H9 (cell line): ENCODE results near the gene AK9. TPM values are rescaled to one million over a fixed set of nuclear protein-coding genes. Genes with fewer than 3 reads are reported as not detected.
A peak's percentile ranks its signal among the peaks of the same experiment; 100 is the strongest.

Source experiments
- DNase-seq: peaks from one replicate; pipeline ENCODE4 v3.0.0-alpha.2; 2017
- H2AFZ ChIP-seq: one replicate; pipeline ENCODE4 v1.6.1; 2013; ENCODE audit warnings: mild to moderate bottlenecking, low read length, control low read depth, moderate library complexity
- H2AK5ac ChIP-seq: 2 replicates; pipeline ENCODE4 v1.6.1; 2013; ENCODE audit warnings: low read length, control low read depth, mixed read lengths; ENCODE audit not compliant: insufficient read length
- H2BK120ac ChIP-seq: one replicate; pipeline ENCODE4 v1.6.1; 2013; ENCODE audit warnings: low read depth, mild to moderate bottlenecking, low read length, control low read depth, inconsistent platforms; ENCODE audit not compliant: poor library complexity, severe bottlenecking
- H2BK12ac ChIP-seq: 2 replicates; pipeline ENCODE4 v1.6.1; 2013; ENCODE audit warnings: low read length, control low read depth, mixed read lengths, low read depth; ENCODE audit not compliant: insufficient read length
- H2BK15ac ChIP-seq: 2 replicates; pipeline ENCODE4 v1.6.1; 2013; ENCODE audit warnings: low read depth, low read length, control low read depth
- H2BK20ac ChIP-seq: one replicate; pipeline ENCODE4 v1.6.1; 2013; ENCODE audit warnings: low read depth, mild to moderate bottlenecking, low read length, control low read depth, inconsistent platforms; ENCODE audit not compliant: poor library complexity, severe bottlenecking
- H2BK5ac ChIP-seq: 2 replicates; pipeline ENCODE4 v1.6.1; 2013; ENCODE audit warnings: low read length, control low read depth, mixed read lengths; ENCODE audit not compliant: insufficient read length
- H3K14ac ChIP-seq: 2 replicates; pipeline ENCODE4 v1.6.1; 2013; ENCODE audit warnings: low read length, control low read depth; ENCODE audit not compliant: insufficient read depth
- H3K18ac ChIP-seq: 2 replicates; pipeline ENCODE4 v1.6.1; 2013; ENCODE audit warnings: low read depth, mild to moderate bottlenecking, mixed read lengths, low read length, control low read depth; ENCODE audit not compliant: insufficient read length
- H3K23ac ChIP-seq: 2 replicates; pipeline ENCODE4 v1.6.1; 2013; ENCODE audit warnings: low read length, control low read depth, mixed read lengths, low read depth; ENCODE audit not compliant: insufficient read length
- H3K23me2 ChIP-seq: 2 replicates; pipeline ENCODE4 v1.6.1; 2013; ENCODE audit warnings: low read depth, mild to moderate bottlenecking, mixed read lengths, low read length, control low read depth; ENCODE audit not compliant: insufficient read length, poor library complexity, severe bottlenecking
- H3K27ac ChIP-seq: 2 replicates; pipeline ENCODE4 v1.5.1; 2013; ENCODE audit warnings: low read length, control low read depth, mixed read lengths, low read depth; ENCODE audit not compliant: insufficient read length
- H3K27me3 ChIP-seq: 2 replicates; pipeline ENCODE4 v1.6.1; 2013; ENCODE audit warnings: low read length, control low read depth, inconsistent platforms; ENCODE audit not compliant: insufficient read depth
- H3K4ac ChIP-seq: 2 replicates; pipeline ENCODE4 v1.6.1; 2013; ENCODE audit warnings: low read depth, mild to moderate bottlenecking, control low read depth, inconsistent platforms, low read length, moderate library complexity
- H3K4me1 ChIP-seq: 2 replicates; pipeline ENCODE4 v1.6.1; 2013; ENCODE audit warnings: low read length, control low read depth, inconsistent platforms; ENCODE audit not compliant: insufficient read depth
- H3K4me2 ChIP-seq: 2 replicates; pipeline ENCODE4 v1.6.1; 2013; ENCODE audit warnings: low read length, control low read depth, mixed read lengths; ENCODE audit not compliant: insufficient read length, insufficient read depth
- H3K56ac ChIP-seq: 2 replicates; pipeline ENCODE4 v1.6.1; 2013; ENCODE audit warnings: low read depth, mild to moderate bottlenecking, mixed read lengths, low read length, control low read depth; ENCODE audit not compliant: insufficient read length
- H3K79me1 ChIP-seq: 2 replicates; pipeline ENCODE4 v1.6.1; 2013; ENCODE audit warnings: low read depth, mild to moderate bottlenecking, moderate library complexity, low read length, control low read depth, inconsistent platforms; ENCODE audit not compliant: insufficient read depth, poor library complexity, severe bottlenecking
- H3K79me2 ChIP-seq: 2 replicates; pipeline ENCODE4 v1.6.1; 2013; ENCODE audit warnings: low read length, control low read depth, inconsistent platforms; ENCODE audit not compliant: insufficient read depth
- H3K9ac ChIP-seq: 2 replicates; pipeline ENCODE4 v1.6.1; 2013; ENCODE audit warnings: low read length, control low read depth, mixed read lengths; ENCODE audit not compliant: insufficient read length; ENCODE audit errors: extremely low read depth
- H3K9me3 ChIP-seq: one replicate; pipeline ENCODE4 v1.6.1; 2013; ENCODE audit warnings: low read depth, low read length, inconsistent platforms; ENCODE audit not compliant: control insufficient read depth
- H3T11ph ChIP-seq: one replicate; pipeline ENCODE4 v1.6.1; 2013; ENCODE audit warnings: mild to moderate bottlenecking, low read length, control low read depth, inconsistent platforms
- H4K20me1 ChIP-seq: one replicate; pipeline ENCODE4 v1.6.1; 2013; ENCODE audit not compliant: control insufficient read depth, insufficient read length, insufficient read depth
- H4K5ac ChIP-seq: 2 replicates; pipeline ENCODE4 v1.6.1; 2013; ENCODE audit warnings: low read depth, mild to moderate bottlenecking, mixed read lengths, low read length, control low read depth; ENCODE audit not compliant: insufficient read length
- H4K8ac ChIP-seq: replicated peaks from 2 replicates; pipeline ENCODE4 v1.6.1; 2013; ENCODE audit warnings: low read length, control low read depth, mixed read lengths, low read depth; ENCODE audit not compliant: insufficient read length
- H4K91ac ChIP-seq: 2 replicates; pipeline ENCODE4 v1.6.1; 2013; ENCODE audit warnings: low read depth, mild to moderate bottlenecking, moderate library complexity, mixed read lengths, low read length, control low read depth; ENCODE audit not compliant: insufficient read length
- H3K27ac Mint-ChIP-seq, 3 experiments: 2 replicates in 2 of 3; 3 replicates in 1 of 3; pipeline ENCODE4 v1.8.0; 2020 to 2021; ENCODE audit warnings: mixed read lengths in 3 of 3, mild to moderate bottlenecking in 1 of 3, moderate library complexity in 1 of 3
- H3K27me3 Mint-ChIP-seq: 2 replicates; pipeline ENCODE4 v1.8.0; 2021; ENCODE audit warnings: low read depth, mild to moderate bottlenecking, moderate library complexity, mixed read lengths
- H3K36me3 Mint-ChIP-seq, 3 experiments: 2 replicates in 2 of 3; 3 replicates in 1 of 3; pipeline ENCODE4 v1.8.0; 2020 to 2021; ENCODE audit warnings: low read depth in 3 of 3, mixed read lengths in 3 of 3; ENCODE audit not compliant: insufficient read depth in 1 of 3
- H3K4me1 Mint-ChIP-seq, 2 experiments: 2 replicates each; pipeline ENCODE4 v1.8.0; 2020; ENCODE audit warnings: mixed read lengths in 2 of 2
- H3K4me3 Mint-ChIP-seq, 2 experiments: 2 replicates in 1 of 2; 3 replicates in 1 of 2; pipeline ENCODE4 v1.8.0; 2020 to 2021; ENCODE audit warnings: mild to moderate bottlenecking in 2 of 2, mixed read lengths in 2 of 2, moderate library complexity in 1 of 2
- H3K9me3 Mint-ChIP-seq, 2 experiments: 2 replicates in 1 of 2; 3 replicates in 1 of 2; pipeline ENCODE4 v1.8.0; 2020; ENCODE audit warnings: mild to moderate bottlenecking in 2 of 2, mixed read lengths in 2 of 2, moderate library complexity in 1 of 2
- WGBS: extraction: QIAGEN DNeasy Blood & Tissue Kit; methylation state at CpG from one replicate; pipeline ENCODE4 v1.1.7; 2013; ENCODE audit warnings: missing lambda C conversion rate, low lambda C conversion rate, mixed read lengths; ENCODE audit not compliant: insufficient read length; ENCODE audit errors: extremely low coverage; 5-methylcytosine and 5-hydroxymethylcytosine counted together
- total RNA-seq: library from RNA; stranded (reverse); gene quantifications from 2 replicates; pipeline ENCODE4 v1.2.1, GENCODE V29; 2021
- TF ChIP-seq, protein P1 (sequence below): fragments of 200-600 bp; sonication (generic); conservative IDR thresholded peaks from 3 replicates; pipeline ENCODE4 v1.8.0; 2021; ENCODE audit warnings: antibody characterized with exemption, mild to moderate bottlenecking

Gene AK9
- total RNA-seq, 1 experiment from 2014 or later = 2.3 TPM

GRCh38 chr6:109527989-109528388, 163.0 kb downstream of the AK9 start:
- H2BK15ac ChIP-seq = no peak overlapping the region
- no peaks in the 10 kb centered on the region for H3K27me3 Mint-ChIP-seq

More at GRCh38 chr6:109527989-109528388, 163.0 kb downstream of the AK9 start:
- Histone ChIP-seq H3K27me3 (no peaks in the 10 kb centered on the region), H3K56ac (no peak overlapping the region), H3K79me2 (no peaks in the 10 kb centered on the region), H4K20me1 (no peaks in the 10 kb centered on the region), H3K27ac (no peak overlapping the region), H3K79me1 (no peaks in the 10 kb centered on the region), H3K14ac (no peak overlapping the region), H3K9me3 (no peaks in the 10 kb centered on the region), H2AFZ (no peak overlapping the region), H4K8ac (no peak overlapping the region), H3T11ph (no peak overlapping the region), H4K5ac (no peak overlapping the region), H3K4me2 (no peak overlapping the region), H2BK12ac (no peak overlapping the region), H4K91ac (no peak overlapping the region), H2BK20ac (no peak overlapping the region), H3K4me1 (no peaks in the 10 kb centered on the region), H3K23me2 (no peaks in the 10 kb centered on the region), H2BK5ac (no peak overlapping the region), H3K9ac (no peak overlapping the region), H3K4ac (no peak overlapping the region), H3K23ac (no peak overlapping the region), H3K18ac (no peak overlapping the region), H2BK120ac (no peak overlapping the region), H2AK5ac (no peak overlapping the region)
- Mint-ChIP-seq H3K4me3 (no peak overlapping the region), H3K9me3 (peaks cover 18 to 19% of the 10 kb centered on the region in 2 experiments), H3K4me1 (peaks cover 8 to 12% of the 10 kb centered on the region in 2 experiments; a peak in 3 of 4 replicates), H3K27ac (no peak overlapping the region; a peak in 1 of 7 replicates), H3K36me3 (peaks cover 10 to 30% (median 11%) of the 10 kb centered on the region in 3 experiments)
- no CpG with 5 or more reads among the region's 3 CpGs for WGBS
- DNase-seq = no peak
- TF ChIP-seq, protein P1, sequence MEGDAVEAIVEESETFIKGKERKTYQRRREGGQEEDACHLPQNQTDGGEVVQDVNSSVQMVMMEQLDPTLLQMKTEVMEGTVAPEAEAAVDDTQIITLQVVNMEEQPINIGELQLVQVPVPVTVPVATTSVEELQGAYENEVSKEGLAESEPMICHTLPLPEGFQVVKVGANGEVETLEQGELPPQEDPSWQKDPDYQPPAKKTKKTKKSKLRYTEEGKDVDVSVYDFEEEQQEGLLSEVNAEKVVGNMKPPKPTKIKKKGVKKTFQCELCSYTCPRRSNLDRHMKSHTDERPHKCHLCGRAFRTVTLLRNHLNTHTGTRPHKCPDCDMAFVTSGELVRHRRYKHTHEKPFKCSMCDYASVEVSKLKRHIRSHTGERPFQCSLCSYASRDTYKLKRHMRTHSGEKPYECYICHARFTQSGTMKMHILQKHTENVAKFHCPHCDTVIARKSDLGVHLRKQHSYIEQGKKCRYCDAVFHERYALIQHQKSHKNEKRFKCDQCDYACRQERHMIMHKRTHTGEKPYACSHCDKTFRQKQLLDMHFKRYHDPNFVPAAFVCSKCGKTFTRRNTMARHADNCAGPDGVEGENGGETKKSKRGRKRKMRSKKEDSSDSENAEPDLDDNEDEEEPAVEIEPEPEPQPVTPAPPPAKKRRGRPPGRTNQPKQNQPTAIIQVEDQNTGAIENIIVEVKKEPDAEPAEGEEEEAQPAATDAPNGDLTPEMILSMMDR = peak; percentile 63
